HG03469 (cell line): Measurements from ENCODE around the gene NECAB2.

ENCODE experiments used
- ATAC-seq: cut with Tn5 transposase; IDR thresholded peaks from one replicate; pipeline ENCODE4 v1.9.1; 2021; ENCODE audit warnings: mild to moderate bottlenecking, moderate library complexity, moderate number of reproducible peaks; ENCODE audit not compliant: unreplicated experiment

Gene NECAB2

GRCh38 chr16:84042308-84042878, 74.3 kb downstream of the NECAB2 start, which contains the start of gene SLC38A8:
TSS of gene SLC38A8 (minus strand) at chr16:84042795. CDS start at chr16:84042157, 638 bp downstream.
- no peak for ATAC-seq

- no peak for ATAC-seq
Observed at GRCh38 chr16:84042879-84043485, 74.9 kb downstream of the NECAB2 start.

- no peak for ATAC-seq
Observed at GRCh38 chr16:84043486-84044117, 75.6 kb downstream of the NECAB2 start.

- no peak for ATAC-seq
Observed at GRCh38 chr16:84044118-84044488, 76.1 kb downstream of the NECAB2 start.

GRCh38 chr16:84045001-84045817, 77.2 kb downstream of the NECAB2 start:
- no peak for ATAC-seq

- ATAC-seq: no peak
Observed at GRCh38 chr16:84045818-84046470, 77.9 kb downstream of the NECAB2 start.

- ATAC-seq: no peak
Observed at GRCh38 chr16:84047206-84047605, 79.2 kb downstream of the NECAB2 start.

- ATAC-seq: no peak
Observed at GRCh38 chr16:84047626-84048025, 79.6 kb downstream of the NECAB2 start.

- no peak for ATAC-seq
Observed at GRCh38 chr16:84048270-84048669, 80.2 kb downstream of the NECAB2 start.

- ATAC-seq: no peak
Observed at GRCh38 chr16:84048871-84049270, 80.8 kb downstream of the NECAB2 start.

GRCh38 chr16:84049403-84050060, 81.5 kb downstream of the NECAB2 start:
- no peak for ATAC-seq

GRCh38 chr16:84050316-84050715, 82.3 kb downstream of the NECAB2 start:
- ATAC-seq: no peak

- ATAC-seq: no peak
Observed at GRCh38 chr16:84052071-84052622, 84.1 kb downstream of the NECAB2 start.
